A549 treated with RU486 at 1 μM for 4 hours (cell line): Measurements from ENCODE around the gene CWC25. TPM values are rescaled to one million over a fixed set of nuclear protein-coding genes. Genes with fewer than 3 reads are reported as not detected.

Source experiments
- total RNA-seq: library from RNA; stranded (reverse); fragments of 200-300 nt; extraction: Qiagen RNA extraction; gene quantifications from 5 replicates; pipeline ENCODE4 v1.2.3, GENCODE V29; 2022; ENCODE audit warnings: low read depth

The CWC25 gene
- total RNA-seq = 22.5 to 25.5 TPM (median 22.7 TPM) in 5 replicates

DNA sequence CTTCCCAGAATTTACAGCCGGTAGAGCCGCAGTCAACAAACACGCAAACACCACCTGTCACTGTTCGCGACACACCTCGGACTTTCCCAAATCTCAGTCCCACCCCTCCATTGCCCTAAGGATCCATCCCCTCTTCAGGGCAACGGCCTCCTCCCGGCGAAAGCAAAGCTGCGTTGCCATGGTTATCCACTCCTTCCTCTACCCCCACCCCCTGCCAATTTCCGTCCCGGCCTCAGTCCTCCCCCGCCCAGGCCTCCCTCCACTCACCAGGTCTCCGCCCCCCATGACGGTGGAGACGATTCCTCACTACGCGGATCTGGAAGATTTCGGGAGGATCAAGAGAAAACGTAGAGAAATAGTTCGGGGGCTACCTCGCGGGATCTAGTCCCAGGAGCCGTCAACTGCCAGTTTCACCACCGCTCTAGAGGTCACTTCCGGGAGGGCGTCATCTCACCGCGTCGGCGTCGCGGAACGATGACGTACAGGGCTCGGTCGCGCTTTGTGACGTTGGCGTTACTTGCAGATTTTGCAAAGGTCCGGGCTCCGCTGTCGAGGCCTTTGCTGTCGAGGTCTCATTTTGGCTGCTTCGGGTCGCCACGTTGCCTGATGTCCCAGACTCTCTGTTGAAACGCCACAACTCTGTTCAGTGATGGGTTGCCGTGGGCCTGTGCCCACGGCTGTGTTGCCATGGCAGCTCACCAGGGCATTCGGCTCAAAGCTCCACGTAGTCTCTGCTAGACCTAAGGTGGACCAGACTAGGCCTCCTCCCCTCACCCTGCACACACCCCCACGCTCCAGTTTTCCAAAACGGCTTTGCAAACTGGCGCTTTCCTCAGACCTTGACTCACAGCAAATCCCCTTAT lies at the start of gene CWC25:
CWC25 (minus strand) TSS at position 423 of the 863 bp plus-strand sequence; CDS start at position 285, 138 bp downstream.

DNA sequence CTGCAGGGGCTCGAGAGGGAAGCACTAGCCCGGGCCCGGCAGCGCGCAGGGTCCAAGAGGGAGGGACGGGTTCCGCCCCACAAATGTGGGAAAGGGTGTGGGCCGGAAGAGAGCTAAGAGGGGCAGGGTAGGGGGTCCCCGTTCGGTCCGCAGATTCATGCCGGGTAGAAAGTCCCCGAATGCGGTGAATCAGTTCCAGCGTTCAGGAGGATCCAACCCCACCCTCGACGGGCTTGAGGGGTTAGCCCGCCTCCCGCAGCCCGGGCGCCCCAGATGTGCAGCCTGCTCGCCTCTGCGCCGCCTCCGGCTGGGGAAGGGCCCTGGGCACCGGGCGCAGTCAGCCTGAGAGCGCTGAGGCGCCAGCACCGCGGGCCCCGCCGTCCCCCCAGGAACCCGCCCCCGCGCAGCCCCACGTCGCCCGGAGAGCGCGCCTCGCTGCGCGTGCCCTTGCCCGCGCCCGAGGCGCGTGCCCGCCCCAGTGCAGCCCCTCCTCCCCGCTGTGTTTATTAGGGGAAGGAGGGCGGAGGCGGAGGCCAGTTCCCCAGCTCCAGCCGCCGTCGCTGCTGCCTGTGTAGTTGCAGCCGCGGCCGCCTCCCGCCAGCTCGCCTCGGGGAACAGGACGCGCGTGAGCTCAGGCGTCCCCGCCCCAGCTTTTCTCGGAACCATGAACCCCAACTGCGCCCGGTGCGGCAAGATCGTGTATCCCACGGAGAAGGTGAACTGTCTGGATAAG lies 44.6 kb upstream of the CWC25 start, which contains the start of gene LASP1:
LASP1 (plus strand) TSS at position 533 of the 733 bp plus-strand sequence; CDS start at position 665, 132 bp downstream.

GRCh38 chr17:38853292-38854219 lies 28.4 kb upstream of the CWC25 start, which contains the start of gene RPL23:
TSS of gene RPL23 (minus strand) at chr17:38853721. CDS start at chr17:38853710, 11 bp downstream.

DNA sequence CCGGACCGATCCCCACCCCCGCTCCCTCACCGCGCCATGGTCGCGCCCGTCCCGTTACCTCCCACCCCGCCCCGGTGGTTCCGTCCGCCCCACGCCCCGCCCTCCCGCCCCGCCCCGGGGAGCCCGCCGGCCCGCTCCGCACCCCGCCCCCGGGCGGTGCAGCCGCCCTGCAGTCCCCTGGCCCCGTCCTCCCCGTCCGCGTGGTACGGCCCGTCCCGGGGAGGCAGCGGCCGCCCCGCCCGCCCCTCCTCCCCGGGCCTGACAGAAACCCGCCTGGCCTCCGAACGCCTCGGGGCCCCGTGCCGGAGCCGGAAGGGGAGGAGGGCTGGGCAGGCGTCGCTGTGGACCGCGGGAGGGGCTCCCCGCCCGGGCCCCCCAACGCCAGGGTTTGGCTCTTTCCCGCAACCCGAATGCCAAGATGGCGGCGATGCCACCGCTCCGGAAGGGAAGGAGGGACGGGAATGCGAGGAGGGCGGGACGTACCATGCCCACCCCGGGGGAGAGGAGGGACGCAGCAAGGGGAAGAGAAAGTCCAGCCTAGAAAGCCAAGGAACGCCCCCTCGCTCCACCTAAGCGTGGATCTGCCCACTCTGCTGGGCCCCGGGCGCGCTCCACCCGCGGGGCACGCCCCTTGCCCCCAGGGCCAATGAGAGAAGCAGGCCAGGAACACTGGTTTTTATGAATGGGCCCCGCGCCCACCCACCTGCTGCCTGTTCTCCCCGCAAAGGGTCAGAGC lies 25.5 kb downstream of the CWC25 start, which contains the start of gene PIP4K2B:
PIP4K2B (minus strand) TSS at position 56 of the 736 bp plus-strand sequence. CDS start 132 bp downstream, outside the sequence.

DNA sequence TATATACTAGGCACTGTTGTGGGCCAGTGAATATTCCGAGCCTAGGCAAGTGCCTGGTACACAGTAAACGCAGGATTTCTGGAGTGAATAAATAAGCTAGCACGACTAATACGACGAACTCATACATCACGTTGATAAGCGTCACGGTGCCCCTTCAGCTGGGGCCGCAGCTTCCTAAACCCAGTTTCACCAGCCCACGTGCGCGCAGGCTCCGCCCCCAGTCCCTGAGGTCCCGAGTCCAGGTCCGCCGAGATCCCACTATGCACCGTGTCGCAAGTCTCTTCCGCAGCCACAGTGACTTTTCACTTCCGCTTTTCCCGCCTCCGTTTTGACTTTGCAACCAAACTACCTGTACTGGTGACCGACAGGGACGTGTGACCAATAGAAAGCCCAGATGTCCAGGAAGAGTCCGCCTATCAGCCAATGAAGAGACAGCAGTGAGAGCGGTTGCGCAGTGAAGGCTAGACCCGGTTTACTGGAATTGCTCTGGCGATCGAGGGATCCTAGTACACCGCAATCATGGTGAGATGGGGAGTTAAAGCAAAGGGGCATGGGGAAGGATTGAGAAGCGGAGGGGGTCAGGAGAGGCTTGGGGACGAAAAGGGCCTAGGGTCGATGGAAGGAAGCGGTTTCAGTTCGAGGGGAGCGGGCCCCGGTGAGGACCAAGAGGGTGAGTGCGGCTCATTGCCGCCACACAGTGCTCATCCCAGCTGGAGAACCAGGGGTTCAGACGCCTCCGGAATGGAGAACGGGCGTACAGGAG lies 72.6 kb downstream of the CWC25 start, which contains the start of gene PSMB3:
PSMB3 (plus strand) TSS at position 434 of the 763 bp plus-strand sequence; CDS start at position 520, 86 bp downstream.

Other genes with a start within 250 kb of the CWC25 start
- gene SRCIN1, start 219.4 kb downstream of the CWC25 start, total RNA-seq = 1.7 to 3.0 TPM (median 2.9 TPM) in 5 replicates
- gene EPOP, start 150.4 kb downstream of the CWC25 start, total RNA-seq = 11.3 to 15.3 TPM (median 14.3 TPM) in 5 replicates
- gene MLLT6, start 120.0 kb downstream of the CWC25 start, total RNA-seq = 22.3 to 34.3 TPM (median 30.7 TPM) in 5 replicates
- 52.6 to 106 TPM (median 90.7 TPM) in 5 replicates for gene CISD3, start 95.0 kb downstream of the CWC25 start, total RNA-seq
- 33.9 to 64.1 TPM (median 57.3 TPM) in 5 replicates for gene PCGF2, start 77.0 kb downstream of the CWC25 start, total RNA-seq
- 331 to 501 TPM (median 436 TPM) in 5 replicates for gene PSMB3, start 72.6 kb downstream of the CWC25 start, total RNA-seq
- 34.0 to 42.2 TPM (median 38.8 TPM) in 5 replicates for gene PIP4K2B, start 25.8 kb downstream of the CWC25 start, total RNA-seq
- gene RPL23, start 28.4 kb upstream of the CWC25 start, total RNA-seq = 2,582 to 3,048 TPM (median 2,606 TPM) in 5 replicates
- 245 to 270 TPM (median 262 TPM) in 5 replicates for gene LASP1, start 44.7 kb upstream of the CWC25 start, total RNA-seq
- gene FBXO47, start 142.1 kb upstream of the CWC25 start, total RNA-seq = not detected in 5 replicates